HCT116 (cell line): Measurements from ENCODE around the gene TYK2. TPM values are rescaled to one million over a fixed set of nuclear protein-coding genes. Genes with fewer than 3 reads are reported as not detected.

ENCODE experiments used
- ATAC-seq: fragments of 200-7000 bp; cut with Tn5 transposase; 2 replicates; pipeline ENCODE4 v1.9.1; 2020; ENCODE audit warnings: mild to moderate bottlenecking, moderate library complexity
- BruUV-seq: library from RNA; stranded (reverse); fragments of 400-500 nt; replicated peaks from 2 replicates; lab custom pipeline; 2021; lab: Mats Ljungman, UMichigan
- CTCF ChIA-PET: fragments of 300-600 bp; sonication (Branson Sonifier 250); formaldehyde crosslinking; loops from one replicate; lab custom pipeline; 2021; ENCODE audit warnings: antibody characterized with exemption; lab: Charles Lee
- POLR2A ChIA-PET: fragments of 300-600, 350-600 bp; sonication (Branson Sonifier 250); formaldehyde crosslinking; loops from one replicate; lab custom pipeline; 2021; ENCODE audit warnings: antibody characterized with exemption; lab: Charles Lee
- RAD21 ChIA-PET, 2 experiments: fragments of 300-600 bp; sonication (Branson Sonifier 250); formaldehyde crosslinking; loops; one replicate each; lab custom pipeline; 2023; ENCODE audit warnings: low total read pairs in 2 of 2; ENCODE audit not compliant: uncharacterized antibody in 2 of 2, unreplicated experiment in 2 of 2, low non-redundant PET in 1 of 2; lab: Charles Lee
- DNase-seq: peaks from one replicate; pipeline ENCODE4 v3.0.0-alpha.2; 2010; ENCODE audit warnings: low read depth, low spot score
- H2AFZ ChIP-seq: fragments of 200-600 bp; shearing (Covaris generic), sonication (generic); 2 replicates; pipeline ENCODE4 v1.6.1; 2017; ENCODE audit warnings: low read depth, mixed run types, mixed read lengths, antibody characterized with exemption, low read length; ENCODE audit not compliant: poor library complexity, severe bottlenecking
- H3K27ac ChIP-seq: 2 replicates; pipeline ENCODE4 v1.5.1; 2012; ENCODE audit warnings: low read depth, low read length
- H3K27me3 ChIP-seq: fragments of 200-600 bp; sonication (generic); 2 replicates; pipeline ENCODE4 v1.6.1; 2016; ENCODE audit warnings: mixed run types, low read length, mixed read lengths; ENCODE audit not compliant: insufficient read depth
- H3K36me3 ChIP-seq, 2 experiments: fragments of 200-500 bp in 1 of 2; fragments of 200-600 bp in 1 of 2; sonication (Bioruptor generic) in 1 of 2; sonication (generic) in 1 of 2; 2 replicates each; pipeline versions ENCODE4 v1.5.1 to v1.6.1; 2014 to 2016; ENCODE audit warnings: low read length in 2 of 2, inconsistent platforms in 1 of 2, mixed read lengths in 1 of 2, mixed run types in 1 of 2; ENCODE audit not compliant: insufficient read depth in 2 of 2, control insufficient read depth in 1 of 2
- H3K4me1 ChIP-seq, 2 experiments: fragments of 200-600 bp in 1 of 2; sonication (generic) in 1 of 2; 2 replicates each; pipeline versions ENCODE4 v1.5.1 to v1.6.1; 2012 to 2017; ENCODE audit warnings: low read length in 2 of 2, inconsistent platforms in 1 of 2, mild to moderate bottlenecking in 1 of 2, mixed read lengths in 1 of 2, mixed run types in 1 of 2, moderate library complexity in 1 of 2; ENCODE audit not compliant: insufficient read depth in 2 of 2, control insufficient read depth in 1 of 2
- H3K4me2 ChIP-seq: fragments of 200-600 bp; sonication (generic); 2 replicates; pipeline ENCODE4 v1.6.1; 2017; ENCODE audit warnings: mixed run types, low read length, mixed read lengths
- H3K4me3 ChIP-seq, 2 experiments: fragments of 200-600 bp in 1 of 2; sonication (generic) in 1 of 2; replicated peaks in 1 of 2; 2 replicates each; pipeline ENCODE4 v1.5.1; 2011 to 2016; ENCODE audit warnings: low read length in 2 of 2, control low read depth in 1 of 2, low read depth in 1 of 2, mild to moderate bottlenecking in 1 of 2, mixed read lengths in 1 of 2, mixed run types in 1 of 2
- H3K79me2 ChIP-seq: fragments of 200-600 bp; sonication (generic); 2 replicates; pipeline ENCODE4 v1.6.1; 2017; ENCODE audit warnings: mild to moderate bottlenecking, mixed run types, low read length, moderate library complexity, mixed read lengths; ENCODE audit not compliant: insufficient read depth
- H3K9ac ChIP-seq: fragments of 200-600 bp; sonication (generic); 2 replicates; pipeline ENCODE4 v1.6.1; 2016; ENCODE audit warnings: low read length, mixed read lengths
- H3K9me2 ChIP-seq: fragments of 200-600 bp; sonication (generic), shearing (Covaris generic); 2 replicates; pipeline ENCODE4 v1.6.1; 2017; ENCODE audit warnings: mixed run types, mild to moderate bottlenecking, moderate library complexity; ENCODE audit not compliant: insufficient read depth
- H3K9me3 ChIP-seq, 2 experiments: fragments of 200-500 bp in 1 of 2; fragments of 200-600 bp in 1 of 2; sonication (Bioruptor generic) in 1 of 2; sonication (generic) in 1 of 2; 2 replicates each; pipeline ENCODE4 v1.6.1; 2014 to 2017; ENCODE audit warnings: low read length in 2 of 2, mixed read lengths in 2 of 2, inconsistent platforms in 1 of 2, low read depth in 1 of 2, mild to moderate bottlenecking in 1 of 2, mixed run types in 1 of 2, moderate library complexity in 1 of 2; ENCODE audit not compliant: control insufficient read depth in 1 of 2, insufficient read depth in 1 of 2
- H4K20me1 ChIP-seq: fragments of 200-600 bp; sonication (generic), shearing (Covaris generic); 2 replicates; pipeline ENCODE4 v1.6.1; 2017; ENCODE audit warnings: mixed run types, mild to moderate bottlenecking, moderate library complexity; ENCODE audit not compliant: insufficient read depth
- CBX3 ChIP-seq: IDR thresholded peaks from 2 replicates; pipeline ENCODE4 v1.6.1; 2012; ENCODE audit warnings: low read depth
- CTCF ChIP-seq, 3 experiments: fragments of 200-600 bp in 1 of 3; sonication (generic) in 1 of 3; IDR thresholded peaks in 2 of 3; conservative IDR thresholded peaks in 1 of 3; 2 replicates each; pipeline ENCODE4 v1.5.1; 2012 to 2017; ENCODE audit warnings: low read depth in 2 of 3, low read length in 2 of 3, antibody characterized with exemption in 1 of 3, borderline replicate concordance in 1 of 3, control low read depth in 1 of 3, mild to moderate bottlenecking in 1 of 3, mixed read lengths in 1 of 3, mixed run types in 1 of 3, moderate library complexity in 1 of 3; ENCODE audit not compliant: insufficient read depth in 1 of 3
- EGR1 ChIP-seq: IDR thresholded peaks from 2 replicates; pipeline ENCODE4 v1.6.1; 2012; ENCODE audit warnings: low read depth
- EZH2 ChIP-seq: fragments of 200-600 bp; sonication (generic); IDR thresholded peaks from 2 replicates; pipeline ENCODE4 v1.6.1; 2017; ENCODE audit warnings: antibody characterized with exemption, mixed run types
- FOSL1 ChIP-seq: IDR thresholded peaks from 2 replicates; pipeline ENCODE4 v1.6.1; 2012; ENCODE audit warnings: low read depth
- JUND ChIP-seq: IDR thresholded peaks from 2 replicates; pipeline ENCODE4 v1.6.1; 2012
- POLR2AphosphoS5 ChIP-seq: IDR thresholded peaks from 2 replicates; pipeline ENCODE4 v1.6.1; 2011; ENCODE audit warnings: mild to moderate bottlenecking, low read depth, low read length, moderate library complexity
- SIN3A ChIP-seq: IDR thresholded peaks from 2 replicates; pipeline ENCODE4 v1.6.1; 2012; ENCODE audit warnings: low read depth
- SRF ChIP-seq: IDR thresholded peaks from 2 replicates; pipeline ENCODE4 v1.6.1; 2012; ENCODE audit warnings: low read depth
- YY1 ChIP-seq: IDR thresholded peaks from 2 replicates; pipeline ENCODE4 v1.6.1; 2011; ENCODE audit warnings: low read length, low read depth, moderate library complexity, mild to moderate bottlenecking; ENCODE audit not compliant: insufficient replicate concordance; ENCODE audit errors: extremely low read depth
- ZBTB33 ChIP-seq: IDR thresholded peaks from 2 replicates; pipeline ENCODE4 v1.6.1; 2011; ENCODE audit warnings: mild to moderate bottlenecking, low read length, moderate library complexity; ENCODE audit not compliant: insufficient replicate concordance; ENCODE audit errors: extremely low read depth
- ZNF274 ChIP-seq: fragments of 200-500 bp; sonication (Bioruptor generic); IDR thresholded peaks from 2 replicates; pipeline ENCODE4 v1.6.1; 2014; ENCODE audit warnings: mild to moderate bottlenecking, low read depth, low read length, inconsistent platforms
- intact Hi-C: fragments of 100-400 bp; cut with micrococcal nuclease; formaldehyde crosslinking; loops from 2 replicates; pipeline ENCODE4 v1.10.0; 2022
- total RNA-seq: library from RNA; stranded (reverse); gene quantifications from one replicate; pipeline ENCODE4 v1.2.1, GENCODE V29; 2021; ENCODE audit not compliant: unreplicated experiment
- TF ChIP-seq, protein P1 (sequence below): IDR thresholded peaks from 2 replicates; pipeline ENCODE4 v1.6.1; 2012; ENCODE audit warnings: low read depth

Gene TYK2
- total RNA-seq, 1 experiment from 2014 or later: 110 TPM

GRCh38 chr19:10316229-10317044 is 63.9 kb downstream of the TYK2 start:
- H3K27me3 ChIP-seq: no peaks in the 10 kb centered on the region
- no peak; the same call in 1 of the 2 replicates for ATAC-seq
- ChIA-PET POLR2A (no interaction called here), CTCF (no interaction called here), RAD21 (no interaction called here)
- H2AFZ ChIP-seq: no peak overlapping the region
- 0 out of 2 replicates have a peak, but pooled peaks cover 4% of the 10 kb centered on the region for H3K79me2 ChIP-seq
- peak overlapping the region; percentile 96 for H3K4me2 ChIP-seq
- TSS peak; percentile 33 for BruUV-seq
- no peaks in the 10 kb centered on the region for H3K9me2 ChIP-seq
- TF ChIP-seq, protein P1, sequence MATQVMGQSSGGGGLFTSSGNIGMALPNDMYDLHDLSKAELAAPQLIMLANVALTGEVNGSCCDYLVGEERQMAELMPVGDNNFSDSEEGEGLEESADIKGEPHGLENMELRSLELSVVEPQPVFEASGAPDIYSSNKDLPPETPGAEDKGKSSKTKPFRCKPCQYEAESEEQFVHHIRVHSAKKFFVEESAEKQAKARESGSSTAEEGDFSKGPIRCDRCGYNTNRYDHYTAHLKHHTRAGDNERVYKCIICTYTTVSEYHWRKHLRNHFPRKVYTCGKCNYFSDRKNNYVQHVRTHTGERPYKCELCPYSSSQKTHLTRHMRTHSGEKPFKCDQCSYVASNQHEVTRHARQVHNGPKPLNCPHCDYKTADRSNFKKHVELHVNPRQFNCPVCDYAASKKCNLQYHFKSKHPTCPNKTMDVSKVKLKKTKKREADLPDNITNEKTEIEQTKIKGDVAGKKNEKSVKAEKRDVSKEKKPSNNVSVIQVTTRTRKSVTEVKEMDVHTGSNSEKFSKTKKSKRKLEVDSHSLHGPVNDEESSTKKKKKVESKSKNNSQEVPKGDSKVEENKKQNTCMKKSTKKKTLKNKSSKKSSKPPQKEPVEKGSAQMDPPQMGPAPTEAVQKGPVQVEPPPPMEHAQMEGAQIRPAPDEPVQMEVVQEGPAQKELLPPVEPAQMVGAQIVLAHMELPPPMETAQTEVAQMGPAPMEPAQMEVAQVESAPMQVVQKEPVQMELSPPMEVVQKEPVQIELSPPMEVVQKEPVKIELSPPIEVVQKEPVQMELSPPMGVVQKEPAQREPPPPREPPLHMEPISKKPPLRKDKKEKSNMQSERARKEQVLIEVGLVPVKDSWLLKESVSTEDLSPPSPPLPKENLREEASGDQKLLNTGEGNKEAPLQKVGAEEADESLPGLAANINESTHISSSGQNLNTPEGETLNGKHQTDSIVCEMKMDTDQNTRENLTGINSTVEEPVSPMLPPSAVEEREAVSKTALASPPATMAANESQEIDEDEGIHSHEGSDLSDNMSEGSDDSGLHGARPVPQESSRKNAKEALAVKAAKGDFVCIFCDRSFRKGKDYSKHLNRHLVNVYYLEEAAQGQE: no peak
- TF ChIP-seq FOSL1 (no peak), JUND (no peak), EZH2 (no peak), YY1 (no peak), SRF (no peak), ZNF274 (no peak), POLR2AphosphoS5 (no peak), EGR1 (no peak), CTCF (IDR thresholded peaks at IDR 0.05 in 2 of 3, conservative IDR thresholded peaks at IDR 0.05 in 1 of 3; ENCODE audit: borderline replicate concordance in 1 of 3, insufficient read depth in 1 of 3, low read depth in 2 of 3, low read length in 2 of 3) (no peak), CBX3 (no peak), SIN3A (no peak), ZBTB33 (no peak)
- TF ChIP-seq, all 23 proteins: peak for 0
- no peaks in the 10 kb centered on the region for H4K20me1 ChIP-seq
- no peaks in the 10 kb centered on the region for H3K9me3 ChIP-seq
- H3K27ac ChIP-seq: peak overlapping the region; percentile 80
- no peak for DNase-seq
- peak overlapping the region; percentile 89 to 98 for H3K4me3 ChIP-seq
- H3K9ac ChIP-seq: peak overlapping the region; percentile 82
- H3K36me3 ChIP-seq: peaks cover 12 to 14% of the 10 kb centered on the region in 2 experiments; a peak in 3 of 4 replicates
- H3K4me1 ChIP-seq: peaks cover 4 to 21% of the 10 kb centered on the region in 2 experiments; a peak in 3 of 4 replicates
- intact Hi-C loops: no loop called here
